Aorta (tissue), 5 donors: ENCODE results near the gene ADCY5. TPM values are rescaled to one million over a fixed set of nuclear protein-coding genes. Genes with fewer than 3 reads are reported as not detected.
A peak's percentile ranks its signal among the peaks of the same experiment; 100 is the strongest.

Source experiments
- ATAC-seq: fragments of 200-7000 bp; cut with Tn5 transposase; one replicate; pipeline ENCODE4 v1.9.1; 2022; ENCODE audit warnings: moderate library complexity; ENCODE audit not compliant: low FRiP score
- DNase-seq, 2 donors: peaks; one replicate each; pipeline ENCODE4 v3.0.0-alpha.2; 2020
- H3K27ac ChIP-seq, 2 donors: one replicate each; pipeline ENCODE4 v1.5.1; 2013; ENCODE audit warnings: low read length in 2 of 2, mild to moderate bottlenecking in 2 of 2, moderate library complexity in 2 of 2, control low read depth in 1 of 2, inconsistent platforms in 1 of 2, low read depth in 1 of 2
- H3K27me3 ChIP-seq, 2 donors: one replicate each; pipeline ENCODE4 v1.6.1; 2013; ENCODE audit warnings: control low read depth in 1 of 2, low read length in 1 of 2, mild to moderate bottlenecking in 1 of 2, moderate library complexity in 1 of 2; ENCODE audit not compliant: insufficient read depth in 2 of 2, control insufficient read depth in 1 of 2
- H3K36me3 ChIP-seq, 2 donors: one replicate each; pipeline ENCODE4 v1.6.1; 2013; ENCODE audit warnings: control low read depth in 1 of 2, low read length in 1 of 2, mild to moderate bottlenecking in 1 of 2; ENCODE audit not compliant: insufficient read depth in 2 of 2, control insufficient read depth in 1 of 2
- H3K4me1 ChIP-seq, 2 donors: one replicate each; pipeline ENCODE4 v1.6.1; 2013; ENCODE audit warnings: low read length in 2 of 2, control low read depth in 1 of 2, mild to moderate bottlenecking in 1 of 2, moderate library complexity in 1 of 2; ENCODE audit not compliant: insufficient read depth in 2 of 2, control insufficient read depth in 1 of 2
- H3K4me3 ChIP-seq, 2 donors: one replicate each; pipeline ENCODE4 v1.5.1; 2013; ENCODE audit warnings: low read length in 2 of 2, control low read depth in 1 of 2, mild to moderate bottlenecking in 1 of 2
- H3K9me3 ChIP-seq: one replicate; pipeline ENCODE4 v1.6.1; 2013; ENCODE audit warnings: mild to moderate bottlenecking, low read length; ENCODE audit not compliant: control insufficient read depth
- WGBS, 2 donors: extraction: QIAGEN DNeasy Blood & Tissue Kit; methylation state at CpG; one replicate each; pipeline ENCODE4 v1.1.7; 2013; 5-methylcytosine and 5-hydroxymethylcytosine counted together
- intact Hi-C, 2 donors: fragments of 100-400 bp; cut with DNase I; formaldehyde crosslinking; loops; one replicate each; pipeline versions ENCODE4 v1.14.2 to v1.15.0; 2022
- polyA plus RNA-seq, 2 donors: library from polyadenylated mRNA; stranded (reverse); fragments of 200-250 nt; gene quantifications; one replicate each; pipeline ENCODE4 v1.2.3, GENCODE V29; 2013
- total RNA-seq, 2 donors: library from RNA; stranded (reverse); fragmentation: NEBNext Ultra II Directional; extraction: Animal tissue kit (Norgen Biotek cat#: 25700); gene quantifications; one replicate each; pipeline ENCODE4 v1.2.1, GENCODE V29; 2021
- donor health status: healthy with polysubstance abuse.
- donor health status: Bipolar disorder and iron deficiency.
- donor health status: DM: no; HTN: no; CAD: no.
- donor health status: DM: no; HTN: no; CAD: no.
- donor health status: DM: yes; HTN: yes; CAD: no.

Gene ADCY5
- total and polyA plus RNA-seq, 4 donors, result 6.6 to 72.7 (median 40.9) TPM

DNA sequence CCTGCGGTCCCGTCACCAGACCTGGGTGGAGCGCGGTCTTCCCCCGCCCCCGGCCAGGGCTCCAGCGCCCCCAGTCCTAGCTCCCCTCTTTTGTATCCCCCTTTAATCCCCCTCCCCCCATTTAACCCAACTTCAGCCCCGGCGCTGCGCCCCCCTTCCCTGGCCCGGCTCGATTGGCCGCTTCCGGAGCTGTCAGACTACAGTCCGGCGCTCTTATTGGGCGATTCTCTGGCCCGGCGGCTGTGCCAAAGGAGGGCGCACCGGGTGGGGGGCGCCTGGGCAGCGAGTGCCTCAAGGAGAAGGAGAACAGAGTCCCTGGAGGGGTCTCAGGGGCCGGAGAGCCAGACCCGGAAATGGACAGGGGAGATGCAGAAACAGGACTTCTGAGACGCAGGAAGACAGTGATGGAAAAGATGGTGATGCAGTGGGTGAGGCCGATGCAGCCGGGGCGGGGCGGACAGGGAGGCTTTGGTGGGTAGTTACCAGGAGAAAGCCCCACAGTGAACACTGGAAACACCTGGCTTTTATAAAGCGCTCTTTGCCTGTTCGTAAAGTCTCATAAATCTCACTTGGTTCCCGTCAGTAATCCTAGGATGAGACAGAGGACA, 1.2 kb upstream of the ADCY5 start:
- Histone ChIP-seq H3K27ac (peak overlapping the region in 1 of 2 donors; percentile 52), H3K4me3 (peak overlapping the region; percentile 59 to 87), H3K4me1 (no peaks in the 10 kb centered on the region), H3K9me3 (no peaks in the 10 kb centered on the region), H3K36me3 (no peaks in the 10 kb centered on the region), H3K27me3 (no peaks in the 10 kb centered on the region)
- intact Hi-C loops, result loop anchor here (1.0 to 10.0 kb wide), 8 partner anchors 39 to 126 kb away; no protein-coding TSS in a partner anchor
- ATAC-seq (peak; percentile 14), DNase-seq (peak; percentile 56 to 84)
- 9% methylated on average over 26 to 33 of the region's 33 CpGs for WGBS, 2 donors

DNA sequence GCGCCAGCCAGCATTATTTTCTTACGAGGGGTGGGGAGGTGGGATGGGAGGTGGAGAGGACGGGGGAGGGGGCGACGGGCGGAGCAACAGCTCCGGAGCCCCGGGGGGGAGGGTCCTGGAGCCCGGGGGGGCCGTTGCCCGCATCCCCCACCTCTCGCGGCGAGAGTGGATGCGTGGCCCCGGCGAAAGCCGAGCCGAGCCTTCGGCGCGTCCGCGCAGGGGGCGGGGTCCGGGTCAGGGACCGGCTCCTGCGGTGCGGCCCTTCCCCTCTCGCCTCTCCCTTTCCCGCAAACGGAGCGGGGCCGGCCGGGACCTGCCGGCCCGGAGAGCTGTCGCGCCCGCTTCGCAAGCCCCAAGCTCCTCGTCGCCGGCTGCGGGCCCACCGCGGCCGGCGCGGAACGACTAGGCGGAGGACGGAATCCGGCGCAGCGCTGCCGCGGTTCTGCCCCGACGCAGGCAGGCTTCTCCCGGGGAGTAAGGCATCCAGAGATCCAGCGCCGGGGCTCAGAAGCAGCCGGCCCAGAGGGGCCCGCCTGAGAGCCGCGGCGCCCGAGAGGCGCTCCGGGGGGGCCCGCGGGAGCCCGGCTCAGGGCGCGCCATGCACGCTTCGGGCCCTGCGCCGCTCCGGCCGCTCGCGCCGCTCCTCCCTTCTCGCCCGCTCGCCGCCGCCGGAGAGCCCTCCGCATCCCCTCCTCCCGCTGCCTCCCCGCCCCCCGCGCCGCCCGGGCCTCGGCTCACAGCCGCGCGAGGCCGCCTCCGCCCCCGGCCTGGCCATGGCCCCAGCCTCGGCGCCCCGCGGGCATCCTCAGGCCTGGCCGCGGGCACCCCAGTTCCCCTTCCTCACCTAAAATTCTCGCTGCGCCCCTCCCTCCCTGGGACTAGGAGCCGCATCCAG, 459 bp upstream of the ADCY5 start:
- peak; percentile 69 for ATAC-seq
- peak overlapping the region; percentile 59 to 87 for H3K4me3 ChIP-seq
- H3K4me1 ChIP-seq, result no peaks in the 10 kb centered on the region
- peak overlapping the region; percentile 68 to 88 for H3K27ac ChIP-seq
- no peaks in the 10 kb centered on the region for H3K27me3 ChIP-seq
- WGBS, 2 donors, result 0 to 1% methylated on average over 54 to 114 of the region's 114 CpGs
- no peaks in the 10 kb centered on the region for H3K9me3 ChIP-seq
- H3K36me3 ChIP-seq, result no peaks in the 10 kb centered on the region
- intact Hi-C loops, result loop anchor here (1.0 to 10.0 kb wide), 7 partner anchors 47 to 125 kb away; no protein-coding TSS in a partner anchor
- peak; percentile 58 to 86 for DNase-seq

DNA sequence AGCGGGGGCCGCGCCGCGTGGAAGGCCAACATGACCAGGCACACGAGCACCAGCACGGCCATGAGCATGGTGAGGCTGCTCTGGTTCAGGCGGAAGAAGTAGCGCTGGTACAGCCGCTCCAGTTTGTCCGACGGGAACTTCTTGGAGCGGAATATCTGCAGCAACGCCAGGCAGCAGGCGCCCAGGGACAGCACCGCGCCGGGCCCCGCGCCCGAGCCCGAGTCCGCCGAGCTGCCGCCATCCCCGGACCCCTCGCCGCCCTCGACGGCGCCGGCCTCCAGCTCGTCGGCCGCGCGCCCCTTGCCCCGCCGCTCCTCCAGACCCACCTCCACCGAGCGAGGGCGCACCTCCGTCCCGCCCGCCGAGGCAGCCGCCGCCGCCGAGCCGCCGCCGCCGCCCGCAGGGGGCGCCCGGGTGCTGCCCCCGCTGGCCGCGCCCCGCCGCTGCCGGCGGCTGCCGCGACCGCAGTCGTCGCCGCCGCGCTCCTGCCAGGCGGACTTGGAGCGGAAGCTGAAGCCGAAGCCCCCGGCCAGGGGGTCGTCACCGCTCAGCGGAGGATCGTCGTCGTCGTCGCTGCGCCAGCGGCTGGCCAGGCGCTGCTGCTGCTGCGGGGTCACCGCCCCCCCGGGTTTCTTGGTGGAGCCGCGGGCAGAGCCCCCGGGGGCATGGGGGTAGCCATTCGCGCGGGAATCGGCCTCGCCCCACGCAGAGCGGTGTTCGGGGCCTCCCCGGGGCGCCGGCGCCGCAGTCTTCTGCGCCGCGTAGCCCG, 957 bp downstream of the ADCY5 start:
- intact Hi-C loops, result loop anchor here (5.0 to 10.0 kb wide), 5 partner anchors 46 to 116 kb away; no protein-coding TSS in a partner anchor
- 2 to 6% methylated on average over 69 to 110 of the region's 110 CpGs for WGBS, 2 donors

DNA sequence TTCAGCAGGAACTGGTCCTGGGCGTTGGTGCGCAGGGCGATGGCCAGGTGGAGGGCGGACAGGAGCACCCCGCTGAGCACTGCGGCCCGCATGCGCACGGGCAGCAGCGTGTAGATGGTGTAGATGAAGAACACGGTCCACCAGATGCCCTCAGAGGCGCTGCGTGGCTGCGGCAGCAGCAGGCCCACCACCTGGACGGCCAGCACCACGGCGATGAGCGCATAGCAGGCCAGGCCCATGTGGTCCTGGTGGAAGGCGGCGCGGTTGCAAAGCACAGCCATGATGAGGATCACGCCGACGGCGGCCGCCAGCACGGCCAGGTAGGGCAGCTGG, 1.5 kb downstream of the ADCY5 start:
- H3K27me3 ChIP-seq, result no peaks in the 10 kb centered on the region
- WGBS, 2 donors, result 31 to 35% methylated on average over 27 of the region's 27 CpGs
- H3K4me3 ChIP-seq, result peak overlapping the region; percentile 59 to 87
- peak overlapping the region in 1 of 2 donors; percentile 6 for H3K27ac ChIP-seq
- no peaks in the 10 kb centered on the region for H3K9me3 ChIP-seq
- H3K4me1 ChIP-seq, result no peaks in the 10 kb centered on the region
- no peaks in the 10 kb centered on the region for H3K36me3 ChIP-seq
- intact Hi-C loops, result loop anchor here (5.0 to 10.0 kb wide), 5 partner anchors 45 to 115 kb away; no protein-coding TSS in a partner anchor
- ATAC-seq (no peak), DNase-seq (peak; percentile 52 to 80)

More for the DNA sequence above, 957 bp downstream of the ADCY5 start:
- peak; percentile 2 for ATAC-seq
- Histone ChIP-seq H3K27me3 (no peaks in the 10 kb centered on the region), H3K36me3 (no peaks in the 10 kb centered on the region), H3K4me1 (no peaks in the 10 kb centered on the region), H3K27ac (peak overlapping the region; percentile 3 to 62), H3K4me3 (peak overlapping the region; percentile 59 to 87), H3K9me3 (no peaks in the 10 kb centered on the region)
- peak; percentile 50 to 83 for DNase-seq

DNA sequence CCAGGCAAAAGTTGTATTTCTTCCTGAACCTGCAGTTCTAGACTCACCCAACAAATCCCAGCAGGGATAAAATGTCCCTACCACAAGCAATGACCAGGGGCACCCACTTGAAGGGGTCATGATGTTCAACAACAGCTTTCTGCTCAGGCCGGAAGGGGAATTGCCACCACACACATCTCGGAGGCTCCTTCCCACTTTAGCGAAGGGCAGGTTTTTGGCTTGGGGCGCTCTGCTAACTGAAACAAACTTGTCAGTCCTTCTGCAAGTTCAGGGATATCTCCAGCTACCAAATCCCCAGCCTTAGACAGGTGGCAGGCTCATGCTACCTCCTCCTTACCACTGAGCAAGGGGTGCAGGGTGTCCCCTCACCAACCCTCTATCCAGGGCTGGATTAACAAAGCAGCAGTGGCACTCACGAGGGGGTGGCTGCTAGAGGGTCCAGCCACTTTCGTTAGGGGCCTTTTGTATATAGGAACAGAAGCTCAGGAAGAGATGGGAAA, 2.2 kb downstream of the ADCY5 start:
- 9 to 20% methylated on average over 6 of the region's 6 CpGs for WGBS, 2 donors
- ATAC-seq (no peak), DNase-seq (peak in 1 of 2 donors; percentile 46)
- Histone ChIP-seq H3K27me3 (no peaks in the 10 kb centered on the region), H3K27ac (peak overlapping the region in 1 of 2 donors; percentile 6), H3K9me3 (no peaks in the 10 kb centered on the region), H3K36me3 (no peaks in the 10 kb centered on the region), H3K4me1 (no peaks in the 10 kb centered on the region), H3K4me3 (peak overlapping the region; percentile 59 to 87)
- intact Hi-C loops, result loop anchor here (5.0 to 10.0 kb wide), 5 partner anchors 44 to 114 kb away; no protein-coding TSS in a partner anchor

DNA sequence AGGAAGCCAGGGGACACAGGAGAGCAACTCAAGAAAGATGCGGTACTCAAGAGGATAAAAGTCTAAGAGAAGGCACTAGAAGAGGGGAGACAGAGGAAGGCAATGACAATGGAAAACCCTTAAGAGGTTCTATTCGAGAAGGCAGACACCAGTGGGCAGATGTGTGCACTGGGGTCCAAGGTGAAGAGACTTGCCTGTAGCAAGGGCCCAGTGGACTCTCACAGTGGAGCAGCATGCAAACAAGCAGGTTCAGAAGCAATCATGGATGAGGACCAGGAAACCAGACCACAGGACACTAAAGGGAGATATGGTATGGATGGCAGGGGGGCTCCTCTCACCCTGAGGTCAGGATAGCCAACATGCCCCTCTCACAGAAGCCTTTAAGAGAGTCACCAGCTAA, 2.7 kb downstream of the ADCY5 start:
- no peaks in the 10 kb centered on the region for H3K4me1 ChIP-seq
- H3K27ac ChIP-seq, result peak overlapping the region; percentile 6 to 40
- intact Hi-C loops, result loop anchor here (5.0 to 10.0 kb wide), 5 partner anchors 44 to 114 kb away; no protein-coding TSS in a partner anchor
- ATAC-seq, result no peak
- DNase-seq, result peak in 1 of 2 donors; percentile 22
- H3K4me3 ChIP-seq, result peak overlapping the region; percentile 59 to 87
- no peaks in the 10 kb centered on the region for H3K27me3 ChIP-seq
- no peaks in the 10 kb centered on the region for H3K9me3 ChIP-seq
- 21 to 33% methylated on average over 2 of the region's 2 CpGs for WGBS, 2 donors
- no peaks in the 10 kb centered on the region for H3K36me3 ChIP-seq

DNA sequence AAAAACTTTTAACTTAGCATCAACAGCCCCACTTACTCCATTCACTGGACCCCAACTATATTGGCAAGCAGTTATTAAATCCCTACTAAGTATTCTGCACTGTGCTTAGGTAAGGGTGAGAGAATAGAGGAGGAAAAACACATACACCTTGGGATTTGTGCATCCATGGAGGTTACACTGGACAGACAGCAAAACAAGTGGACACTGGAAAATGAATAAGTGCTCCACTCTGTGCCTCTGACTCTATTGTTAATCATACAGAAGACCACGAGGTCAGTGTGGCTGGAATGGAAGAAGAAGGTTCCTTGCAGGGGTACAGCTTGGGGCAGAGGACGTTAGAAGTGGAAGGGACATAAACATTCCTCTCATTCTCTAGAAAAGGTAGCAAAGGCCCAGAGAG, 3.2 kb downstream of the ADCY5 start:
- 5 to 14% methylated on average over 2 of the region's 2 CpGs for WGBS, 2 donors
- no peaks in the 10 kb centered on the region for H3K4me1 ChIP-seq
- intact Hi-C loops, result loop anchor here (5.0 to 10.0 kb wide), 5 partner anchors 43 to 113 kb away; no protein-coding TSS in a partner anchor
- peak overlapping the region; percentile 31 to 59 for H3K4me3 ChIP-seq
- ATAC-seq (no peak), DNase-seq (no peak)
- H3K9me3 ChIP-seq, result no peaks in the 10 kb centered on the region
- H3K36me3 ChIP-seq, result no peaks in the 10 kb centered on the region
- H3K27me3 ChIP-seq, result no peaks in the 10 kb centered on the region
- no peak overlapping the region for H3K27ac ChIP-seq

DNA sequence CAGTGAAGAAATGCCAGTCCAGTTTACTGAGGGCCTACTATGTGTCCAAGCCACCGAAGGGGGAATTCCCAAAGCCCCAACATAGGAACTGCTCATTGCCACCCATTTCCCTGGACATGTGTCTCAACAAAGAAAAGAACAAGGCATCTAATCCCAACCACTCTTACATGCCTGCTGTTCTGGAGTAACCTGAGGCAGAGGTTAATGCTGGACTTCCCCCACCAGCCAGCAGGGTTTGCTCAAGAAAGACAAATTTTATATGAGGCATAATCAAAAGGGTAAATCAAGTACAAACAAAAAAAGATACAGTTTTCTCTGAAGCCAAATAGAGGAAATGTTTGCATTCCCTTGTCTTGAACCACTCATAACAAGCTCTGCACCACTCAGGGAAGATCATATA, 4.1 kb downstream of the ADCY5 start:
- Histone ChIP-seq H3K9me3 (no peaks in the 10 kb centered on the region), H3K27me3 (no peaks in the 10 kb centered on the region), H3K36me3 (no peaks in the 10 kb centered on the region), H3K4me1 (peaks cover 0 to 3% of the 10 kb centered on the region in 2 donors), H3K27ac (peak overlapping the region in 1 of 2 donors; percentile 61), H3K4me3 (peak overlapping the region; percentile 15 to 21)
- DNase-seq, result no peak
- 46 to 48% methylated on average over 1 of the region's 1 CpG for WGBS, 2 donors
- intact Hi-C loops, result loop anchor here (5.0 to 10.0 kb wide), 5 partner anchors 42 to 112 kb away; no protein-coding TSS in a partner anchor
- no peak for ATAC-seq
